ENCODE results near the gene HPSE2. TPM values are rescaled to one million over a fixed set of nuclear protein-coding genes. Genes with fewer than 3 reads are reported as not detected.

The HPSE2 gene
- total RNA-seq, 2 experiments from 2014 or later: not detected

DNA sequence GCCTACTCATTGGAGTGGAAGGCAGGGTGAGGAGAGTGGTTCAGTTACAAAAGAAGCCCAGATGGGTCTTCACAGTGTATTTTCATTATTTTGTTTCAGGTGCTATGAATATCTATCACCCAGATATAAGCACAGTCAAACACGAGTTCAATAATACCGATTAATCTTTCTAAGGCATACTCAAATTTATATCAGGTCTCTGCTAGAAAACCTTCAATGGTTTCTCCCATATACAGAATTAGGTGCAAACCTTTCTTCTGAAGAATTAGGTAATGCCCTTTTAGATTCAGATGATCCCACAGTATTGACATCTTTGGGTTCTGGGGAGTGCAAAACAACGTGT, 774.2 kb downstream of the HPSE2 start:
- H3K36me3 Mint-ChIP-seq: no peaks in the 10 kb centered on the region
- H3K4me3 Mint-ChIP-seq: no peak overlapping the region
- H3K9me3 Mint-ChIP-seq: no peaks in the 10 kb centered on the region
- DNase-seq: no peak
- no peak overlapping the region for H3K27ac Mint-ChIP-seq
- peaks cover 30% of the 10 kb centered on the region for H3K27me3 Mint-ChIP-seq
- no peaks in the 10 kb centered on the region for H3K4me1 Mint-ChIP-seq

GRCh38 chr10:98460837-98461499, 774.7 kb downstream of the HPSE2 start:
- no peaks in the 10 kb centered on the region for H3K36me3 Mint-ChIP-seq
- H3K27ac Mint-ChIP-seq: no peak overlapping the region
- H3K4me3 Mint-ChIP-seq: no peak overlapping the region
- no peaks in the 10 kb centered on the region for H3K4me1 Mint-ChIP-seq
- no peaks in the 10 kb centered on the region for H3K9me3 Mint-ChIP-seq
- H3K27me3 Mint-ChIP-seq: peaks cover 27% of the 10 kb centered on the region
- DNase-seq: no peak

- no peaks in the 10 kb centered on the region for H3K4me1 Mint-ChIP-seq
- H3K27ac Mint-ChIP-seq: no peak overlapping the region
- peaks cover 25% of the 10 kb centered on the region for H3K27me3 Mint-ChIP-seq
- no peak overlapping the region for H3K4me3 Mint-ChIP-seq
- no peak for DNase-seq
- H3K36me3 Mint-ChIP-seq: no peaks in the 10 kb centered on the region
- no peaks in the 10 kb centered on the region for H3K9me3 Mint-ChIP-seq
These were observed 776.6 kb downstream of the HPSE2 start for GRCh38 chr10:98458809-98459784.

- Mint-ChIP-seq H3K27me3 (peaks cover 20% of the 10 kb centered on the region), H3K9me3 (no peaks in the 10 kb centered on the region), H3K4me1 (no peaks in the 10 kb centered on the region), H3K36me3 (no peaks in the 10 kb centered on the region), H3K27ac (no peak overlapping the region), H3K4me3 (no peak overlapping the region)
- DNase-seq: no peak
These were observed 777.9 kb downstream of the HPSE2 start for GRCh38 chr10:98457721-98458120.

DNA sequence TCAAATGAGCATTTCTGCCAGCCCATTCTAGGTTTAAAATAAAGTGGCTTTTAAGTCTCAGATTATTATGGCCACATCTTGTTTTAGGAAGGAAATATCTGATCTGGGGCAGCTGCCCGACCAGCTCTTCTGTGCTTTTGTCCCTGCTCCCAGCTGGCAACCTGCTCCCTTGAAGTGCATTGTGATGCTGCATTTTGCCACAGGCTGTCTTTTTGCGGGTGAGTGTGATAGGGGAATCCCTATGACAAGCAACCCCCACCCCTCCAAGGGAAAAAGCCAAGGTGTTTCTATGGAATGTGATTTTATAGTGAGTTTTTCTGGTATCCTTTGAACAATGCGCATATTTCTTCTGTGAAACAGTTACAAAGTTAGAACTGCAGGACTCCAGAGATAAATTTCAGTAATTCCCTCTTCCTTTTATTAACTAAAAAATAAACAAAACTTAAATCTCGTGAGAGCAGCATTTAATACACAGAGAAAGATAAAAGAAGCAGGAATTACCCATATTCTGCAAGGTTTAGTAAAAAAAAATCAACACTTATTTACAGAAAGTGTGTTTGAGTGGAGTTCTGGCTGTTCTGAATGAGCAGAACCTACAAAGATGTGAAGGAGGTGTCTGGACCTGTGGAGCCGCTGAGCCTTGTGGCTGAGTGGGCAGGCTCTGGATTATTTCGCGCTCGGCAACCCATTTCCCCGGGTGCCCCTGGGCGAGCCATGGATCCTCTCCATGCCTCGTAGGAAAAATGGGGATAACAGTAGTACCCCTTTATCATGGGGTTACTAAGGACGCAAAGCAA, 778.8 kb downstream of the HPSE2 start:
- no peaks in the 10 kb centered on the region for H3K36me3 Mint-ChIP-seq
- no peak for DNase-seq
- H3K27me3 Mint-ChIP-seq: peaks cover 15% of the 10 kb centered on the region
- H3K4me1 Mint-ChIP-seq: no peaks in the 10 kb centered on the region
- no peak overlapping the region for H3K27ac Mint-ChIP-seq
- no peak overlapping the region for H3K4me3 Mint-ChIP-seq
- no peaks in the 10 kb centered on the region for H3K9me3 Mint-ChIP-seq

DNA sequence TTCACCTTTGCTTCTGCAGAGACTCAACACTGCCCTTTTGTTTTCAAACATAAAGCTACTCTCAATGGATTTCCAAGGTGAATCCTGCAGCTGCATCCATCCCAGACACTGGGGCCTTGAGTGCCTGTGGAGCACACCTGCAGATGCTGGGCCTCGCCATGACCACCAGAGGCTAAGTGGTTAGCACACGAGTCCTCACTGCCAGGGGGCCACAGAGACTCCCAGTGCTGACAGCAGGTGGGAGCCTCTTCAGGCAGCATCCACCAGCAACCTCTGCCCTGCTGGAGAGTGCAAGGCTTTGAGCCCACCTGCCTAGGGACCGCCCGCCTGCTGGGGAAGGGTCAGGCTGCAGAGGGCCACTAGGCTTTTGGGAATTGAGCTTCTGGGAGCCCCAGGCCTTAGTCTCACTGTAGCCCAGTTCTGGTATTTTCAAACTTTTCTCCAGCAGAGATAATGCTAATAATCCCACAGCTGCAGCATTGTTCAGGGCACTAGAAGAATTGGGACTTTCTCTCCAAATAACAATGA, 779.5 kb downstream of the HPSE2 start:
- Mint-ChIP-seq H3K27ac (no peak overlapping the region), H3K9me3 (no peaks in the 10 kb centered on the region), H3K4me3 (no peak overlapping the region), H3K27me3 (peaks cover 15% of the 10 kb centered on the region), H3K4me1 (no peaks in the 10 kb centered on the region), H3K36me3 (no peaks in the 10 kb centered on the region)
- DNase-seq: no peak

GRCh38 chr10:98453729-98454128, 781.9 kb downstream of the HPSE2 start:
- DNase-seq: no peak
- Mint-ChIP-seq H3K9me3 (no peaks in the 10 kb centered on the region), H3K27me3 (peaks cover 12% of the 10 kb centered on the region), H3K27ac (no peak overlapping the region), H3K4me1 (no peaks in the 10 kb centered on the region), H3K36me3 (no peaks in the 10 kb centered on the region), H3K4me3 (no peak overlapping the region)

GRCh38 chr10:98450618-98451017, 785.0 kb downstream of the HPSE2 start:
- Mint-ChIP-seq H3K4me1 (peaks cover 11% of the 10 kb centered on the region), H3K27me3 (peaks cover 4% of the 10 kb centered on the region), H3K9me3 (no peaks in the 10 kb centered on the region), H3K36me3 (no peaks in the 10 kb centered on the region), H3K4me3 (no peak overlapping the region), H3K27ac (no peak overlapping the region)
- DNase-seq: no peak

DNA sequence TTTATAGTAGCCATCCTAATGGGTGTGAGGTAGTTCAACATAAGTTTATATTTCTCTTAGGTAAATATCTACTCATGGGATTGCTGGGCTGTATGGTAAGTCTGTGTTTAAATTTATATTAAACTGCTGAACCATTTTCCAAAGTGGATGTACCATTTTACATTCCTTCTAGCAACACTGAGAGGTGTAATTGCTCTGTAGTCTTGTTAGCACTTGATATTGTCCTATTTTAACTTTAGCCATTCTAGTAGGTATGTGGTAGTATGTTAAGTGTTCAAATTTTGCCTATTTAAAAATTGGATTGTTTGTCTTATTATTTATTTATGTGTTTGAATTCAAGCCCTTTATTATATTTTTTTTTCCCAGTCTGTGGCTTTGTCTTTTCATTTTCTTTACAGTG, 786.4 kb downstream of the HPSE2 start:
- no peak for DNase-seq
- Mint-ChIP-seq H3K36me3 (peaks cover 9% of the 10 kb centered on the region), H3K4me3 (no peak overlapping the region), H3K27ac (no peak overlapping the region), H3K9me3 (no peaks in the 10 kb centered on the region), H3K4me1 (peaks cover 23% of the 10 kb centered on the region), H3K27me3 (peaks cover 4% of the 10 kb centered on the region)

GRCh38 chr10:98446661-98447221, 788.9 kb downstream of the HPSE2 start, which contains the start of gene HPS1:
TSS of gene HPS1 (minus strand) at chr10:98446935. CDS start at chr10:98443240, 3,695 bp downstream.
- peak; percentile 89 for DNase-seq
- Mint-ChIP-seq H3K36me3 (peaks cover 23% of the 10 kb centered on the region), H3K4me1 (peaks cover 39% of the 10 kb centered on the region), H3K27me3 (peaks cover 4% of the 10 kb centered on the region), H3K27ac (peak within 1 kb of the TSS; percentile 90), H3K9me3 (no peaks in the 10 kb centered on the region), H3K4me3 (peak within 1 kb of the TSS; percentile 90)

DNA sequence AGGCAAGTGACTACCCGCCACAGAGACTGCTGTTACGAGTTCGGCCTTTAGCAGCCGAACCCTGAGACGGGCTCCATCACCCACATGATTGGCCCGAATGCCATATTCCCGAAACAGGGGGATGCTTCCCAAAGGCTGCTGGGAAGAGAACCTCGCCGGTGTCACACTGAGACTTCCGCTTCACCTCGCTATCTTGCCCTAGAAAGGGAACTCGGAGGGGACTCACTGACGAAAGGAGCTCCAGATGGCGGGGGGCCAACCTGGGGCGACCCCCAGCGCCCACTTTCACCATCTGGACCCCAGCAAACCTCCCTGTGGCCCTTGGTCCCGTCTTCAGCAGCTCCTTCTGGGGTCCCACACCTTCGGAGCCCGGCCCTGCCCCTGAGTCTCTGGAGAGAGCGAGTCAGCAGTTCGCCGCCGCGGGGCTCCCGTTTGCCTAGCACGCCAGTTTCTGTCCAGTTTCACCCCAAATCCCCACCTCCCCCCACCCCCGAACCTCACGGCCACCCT, 789.4 kb downstream of the HPSE2 start:
- Mint-ChIP-seq H3K27ac (peak overlapping the region; percentile 90), H3K9me3 (no peaks in the 10 kb centered on the region), H3K36me3 (peaks cover 26% of the 10 kb centered on the region), H3K27me3 (peaks cover 4% of the 10 kb centered on the region), H3K4me1 (peaks cover 42% of the 10 kb centered on the region), H3K4me3 (peak overlapping the region; percentile 90)
- peak; percentile 47 for DNase-seq

DNA sequence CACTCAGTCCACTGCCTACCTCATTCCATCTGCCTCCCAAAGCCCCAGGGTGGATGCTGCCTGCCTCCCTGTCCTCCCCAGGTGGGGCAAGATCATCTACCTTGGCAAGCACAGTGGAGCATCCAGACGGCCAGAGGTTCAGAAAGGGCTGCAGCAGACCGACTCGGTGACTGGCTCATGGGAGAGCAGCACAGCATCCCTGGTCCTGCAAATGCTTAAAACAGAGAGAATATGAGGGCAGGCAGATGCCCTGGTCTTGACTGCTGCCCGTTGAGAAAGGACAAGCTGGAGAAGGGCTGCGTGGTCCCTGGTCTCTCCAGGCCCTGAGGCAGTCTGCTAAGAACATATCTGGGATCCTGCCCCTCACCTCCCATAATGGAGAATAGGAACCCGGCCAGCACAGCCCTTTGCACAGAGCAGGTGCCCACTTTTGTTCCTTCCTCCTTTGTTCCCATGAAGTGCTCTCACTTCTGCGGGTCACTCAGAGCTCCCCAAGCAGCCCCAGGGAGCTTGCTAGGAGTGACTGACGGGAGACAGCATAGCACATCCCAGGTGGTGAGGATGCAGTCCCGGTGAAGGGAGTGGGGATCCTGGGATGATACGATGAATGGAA, 790.3 kb downstream of the HPSE2 start:
- Mint-ChIP-seq H3K9me3 (no peaks in the 10 kb centered on the region), H3K36me3 (peaks cover 30% of the 10 kb centered on the region), H3K27ac (peak overlapping the region; percentile 90), H3K4me1 (peaks cover 42% of the 10 kb centered on the region), H3K27me3 (peaks cover 4% of the 10 kb centered on the region), H3K4me3 (peak overlapping the region; percentile 90)
- DNase-seq: no peak

DNA sequence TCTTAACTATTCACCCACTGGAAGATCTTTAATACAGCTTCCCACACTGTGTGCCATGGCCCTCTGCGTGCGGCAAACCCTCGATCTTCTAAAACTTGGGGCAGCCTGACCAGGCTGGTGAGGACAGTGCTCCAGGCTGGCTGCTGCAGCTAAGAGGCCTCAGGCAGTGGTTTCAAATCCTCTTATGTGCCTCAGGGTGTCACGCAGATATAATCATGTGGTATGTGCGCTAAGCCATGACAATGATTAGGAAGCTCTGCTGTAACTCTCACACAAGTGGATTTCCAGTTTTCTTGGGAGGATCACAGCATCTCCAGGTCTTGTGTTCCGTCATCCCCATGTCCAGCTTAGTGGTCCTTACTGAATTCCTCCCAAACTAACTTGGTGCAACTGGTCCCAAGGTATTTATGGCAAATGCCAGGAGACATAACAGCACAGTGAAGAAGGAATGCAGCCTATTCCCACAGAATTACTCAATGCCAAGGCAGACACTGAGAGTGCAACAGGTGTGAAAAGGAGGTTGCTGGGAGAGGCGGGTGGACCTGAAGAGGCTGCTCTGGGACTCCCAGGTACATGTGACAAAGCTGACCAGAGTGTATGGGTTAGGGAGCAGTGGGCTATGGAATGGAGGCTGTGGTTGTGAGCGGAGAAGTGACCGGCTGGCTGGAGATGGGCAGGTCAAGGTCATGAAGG, 791.2 kb downstream of the HPSE2 start:
- no peak for DNase-seq
- peaks cover under 1% of the 10 kb centered on the region for H3K27me3 Mint-ChIP-seq
- no peaks in the 10 kb centered on the region for H3K9me3 Mint-ChIP-seq
- H3K4me3 Mint-ChIP-seq: peak overlapping the region; percentile 50
- H3K4me1 Mint-ChIP-seq: peaks cover 44% of the 10 kb centered on the region
- peaks cover 36% of the 10 kb centered on the region for H3K36me3 Mint-ChIP-seq
- H3K27ac Mint-ChIP-seq: peak overlapping the region; percentile 31

All from activated naive CD8-positive, alpha-beta T cell treated with anti-CD3 and anti-CD28 coated beads for 36 hours (primary cell).